Gastroesophageal sphincter (tissue), 4 donors: ENCODE measurements around the gene IPO5. TPM values are rescaled to one million over a fixed set of nuclear protein-coding genes. Genes with fewer than 3 reads are reported as not detected.

ENCODE experiments used
- ATAC-seq: fragments of 150-250 bp; one replicate; pipeline ENCODE4 v1.9.1; 2016; ENCODE audit warnings: mild to moderate bottlenecking, moderate library complexity
- H3K27ac ChIP-seq, 4 donors: fragments of 200-600 bp; sonication (generic) in 3 of 4; 1 replicate in 3 of 4; 2 replicates in 1 of 4; pipeline ENCODE4 v1.5.1; 2016 to 2019
- H3K27me3 ChIP-seq: fragments of 200-600 bp; sonication (generic); one replicate; pipeline ENCODE4 v1.5.1; 2019
- H3K36me3 ChIP-seq, 2 donors: fragments of 200-600 bp; sonication (generic); one replicate each; pipeline ENCODE4 v1.5.1; 2019; ENCODE audit warnings: control low read depth in 1 of 2
- H3K4me1 ChIP-seq, 3 donors: fragments of 200-600 bp; sonication (generic); 1 replicate in 2 of 3; 2 replicates in 1 of 3; pipeline ENCODE4 v1.5.1; 2016 to 2019; ENCODE audit warnings: control low read depth in 2 of 3
- H3K4me3 ChIP-seq, 2 donors: fragments of 200-600 bp; sonication (generic); one replicate each; pipeline ENCODE4 v1.5.1; 2019; ENCODE audit warnings: mild to moderate bottlenecking in 1 of 2, moderate library complexity in 1 of 2
- H3K9me3 ChIP-seq, 3 donors: fragments of 200-600 bp; sonication (generic); one replicate each; pipeline ENCODE4 v1.5.1; 2017 to 2019; ENCODE audit warnings: control low read depth in 2 of 3
- CTCF ChIP-seq, 4 experiments: fragments of 200-600 bp in 2 of 4; fragments of 450-650 bp in 2 of 4; sonication (generic) in 1 of 4; IDR thresholded peaks; one replicate each; pipeline ENCODE4 v1.5.1; 2017 to 2019; ENCODE audit warnings: antibody characterized with exemption in 4 of 4, mild to moderate bottlenecking in 2 of 4, moderate library complexity in 2 of 4
- EP300 ChIP-seq: sonication (generic); formaldehyde crosslinking; IDR thresholded peaks from one replicate; pipeline ENCODE4 v1.6.1; 2017; ENCODE audit warnings: antibody characterized with exemption, mild to moderate bottlenecking
- POLR2A ChIP-seq, 2 donors: fragments of 450-650 bp; IDR thresholded peaks; one replicate each; pipeline ENCODE4 v1.6.1; 2017; ENCODE audit warnings: antibody characterized with exemption in 2 of 2, mild to moderate bottlenecking in 2 of 2, moderate library complexity in 1 of 2
- POLR2AphosphoS5 ChIP-seq: sonication (generic); formaldehyde crosslinking; IDR thresholded peaks from one replicate; pipeline ENCODE4 v1.6.1; 2017; ENCODE audit warnings: antibody characterized with exemption
- WGBS, 2 donors: methylation state at CpG; one replicate each; pipeline ENCODE4 v1.1.5; 2018; ENCODE audit warnings: low coverage in 1 of 2; 5-methylcytosine and 5-hydroxymethylcytosine counted together
- total RNA-seq, 4 donors: library from RNA; depleted of rRNA; stranded (reverse); fragments of >200 nt; gene quantifications; one replicate each; pipeline ENCODE4 v1.1.0, GENCODE V29; 2016

Gene IPO5
- total RNA-seq, 4 donors from 2014 or later, result 133 to 155 (median 142) TPM

GRCh38 chr13:97961340-97961739 lies 7.9 kb downstream of the IPO5 start:
- no peaks in the 10 kb centered on the region for H3K27me3 ChIP-seq
- H3K36me3 ChIP-seq, result no peaks in the 10 kb centered on the region
- WGBS, 2 donors, result 87 to 94% methylated on average over 5 to 6 of the region's 6 CpGs
- no peaks in the 10 kb centered on the region for H3K9me3 ChIP-seq
- TF ChIP-seq CTCF (IDR thresholded peaks at IDR 0.05) (no peak), EP300 (no peak), POLR2A (IDR thresholded peaks at IDR 0.05) (no peak), POLR2AphosphoS5 (no peak)
- H3K4me1 ChIP-seq, result no peaks in the 10 kb centered on the region
- no peak overlapping the region for H3K27ac ChIP-seq
- no peak for ATAC-seq
- no peak overlapping the region for H3K4me3 ChIP-seq

- Histone ChIP-seq H3K4me3 (no peak overlapping the region), H3K9me3 (no peaks in the 10 kb centered on the region), H3K27me3 (no peaks in the 10 kb centered on the region), H3K4me1 (no peaks in the 10 kb centered on the region), H3K27ac (no peak overlapping the region), H3K36me3 (no peaks in the 10 kb centered on the region)
- ATAC-seq, result no peak
- 100% methylated on average over 1 to 2 of the region's 2 CpGs for WGBS, 2 donors
- TF ChIP-seq POLR2A (IDR thresholded peaks at IDR 0.05) (no peak), POLR2AphosphoS5 (no peak), EP300 (no peak), CTCF (IDR thresholded peaks at IDR 0.05) (no peak)
These were observed 9.4 kb downstream of the IPO5 start for GRCh38 chr13:97962887-97963286.

- H3K27ac ChIP-seq, result no peak overlapping the region
- no peaks in the 10 kb centered on the region for H3K9me3 ChIP-seq
- TF ChIP-seq CTCF (IDR thresholded peaks at IDR 0.05), result no peak
- TF ChIP-seq POLR2AphosphoS5, result no peak
- TF ChIP-seq POLR2A (IDR thresholded peaks at IDR 0.05), result no peak
- no peak for TF ChIP-seq EP300
- H3K27me3 ChIP-seq, result no peaks in the 10 kb centered on the region
- ATAC-seq, result no peak
- H3K36me3 ChIP-seq, result no peaks in the 10 kb centered on the region
- H3K4me1 ChIP-seq, result no peaks in the 10 kb centered on the region
- no peak overlapping the region for H3K4me3 ChIP-seq
These were observed 13.8 kb downstream of the IPO5 start for GRCh38 chr13:97967226-97967625.

GRCh38 chr13:97967948-97968347 lies 14.5 kb downstream of the IPO5 start:
- Histone ChIP-seq H3K9me3 (no peaks in the 10 kb centered on the region), H3K4me3 (no peak overlapping the region), H3K27me3 (no peaks in the 10 kb centered on the region), H3K27ac (no peak overlapping the region), H3K4me1 (no peaks in the 10 kb centered on the region), H3K36me3 (no peaks in the 10 kb centered on the region)
- no peak for ATAC-seq
- 64% methylated on average over 3 of the region's 3 CpGs; no CpG with 5 or more reads in 1 of the 2 donors for WGBS, 2 donors
- TF ChIP-seq POLR2AphosphoS5 (no peak), EP300 (no peak), CTCF (IDR thresholded peaks at IDR 0.05) (no peak), POLR2A (IDR thresholded peaks at IDR 0.05) (no peak)

GRCh38 chr13:97971519-97971918 lies 18.0 kb downstream of the IPO5 start:
- TF ChIP-seq CTCF (IDR thresholded peaks at IDR 0.05), result no peak
- no peak for TF ChIP-seq POLR2A (IDR thresholded peaks at IDR 0.05)
- Histone ChIP-seq H3K27ac (no peak overlapping the region), H3K4me3 (no peak overlapping the region), H3K36me3 (no peaks in the 10 kb centered on the region), H3K27me3 (no peaks in the 10 kb centered on the region), H3K4me1 (peaks cover 0 to 11% (median 0%) of the 10 kb centered on the region in 3 donors), H3K9me3 (no peaks in the 10 kb centered on the region)
- WGBS, 2 donors, result 84 to 89% methylated on average over 4 to 5 of the region's 5 CpGs
- no peak for ATAC-seq
